HG03342 (cell line): ENCODE results near the gene VWC2.

Source experiments
- ATAC-seq: cut with Tn5 transposase; IDR thresholded peaks from one replicate; pipeline ENCODE4 v1.9.1; 2021; ENCODE audit warnings: mild to moderate bottlenecking, moderate library complexity; ENCODE audit not compliant: unreplicated experiment

VWC2 gene

GRCh38 chr7:49927631-49928030 is 154.2 kb downstream of the VWC2 start:
- ATAC-seq = no peak

- ATAC-seq = no peak
These were observed 155.3 kb downstream of the VWC2 start for GRCh38 chr7:49928787-49929186.

- no peak for ATAC-seq
These were observed 158.2 kb downstream of the VWC2 start for GRCh38 chr7:49931627-49932026.

GRCh38 chr7:49937608-49938007 is 164.2 kb downstream of the VWC2 start:
- ATAC-seq = no peak
